CD4-positive, CD25-positive, alpha-beta regulatory T cell (primary cell): Measurements from ENCODE around the gene SOCS4. TPM values are rescaled to one million over a fixed set of nuclear protein-coding genes. Genes with fewer than 3 reads are reported as not detected.

Experiments used
- ATAC-seq, 2 donors: fragments of 150-1000 bp; cut with Tn5 transposase; one replicate each; pipeline ENCODE4 v1.10.0; 2021; ENCODE audit warnings: low read depth in 2 of 2, moderate number of reproducible peaks in 2 of 2, moderate library complexity in 1 of 2
- DNase-seq, 3 donors: peaks; one replicate each; pipeline versions ENCODE4 v3.0.0 to v3.0.0-alpha.2; 2012 to 2022; ENCODE audit warnings: mixed read lengths in 1 of 3
- H3K27ac ChIP-seq: one replicate; pipeline ENCODE4 v1.7.0; 2013; ENCODE audit warnings: mild to moderate bottlenecking, low read length; ENCODE audit not compliant: insufficient read depth, poor library complexity, severe bottlenecking
- H3K27me3 ChIP-seq: one replicate; pipeline ENCODE4 v1.7.0; 2013; ENCODE audit warnings: low read length; ENCODE audit not compliant: control insufficient read depth, insufficient read depth
- H3K36me3 ChIP-seq: one replicate; pipeline ENCODE4 v1.7.0; 2013; ENCODE audit warnings: mild to moderate bottlenecking, low read length, moderate library complexity; ENCODE audit not compliant: control insufficient read depth, insufficient read depth
- H3K4me1 ChIP-seq: 2 replicates; pipeline ENCODE4 v1.7.0; 2013; ENCODE audit warnings: mild to moderate bottlenecking, low read length; ENCODE audit not compliant: insufficient read depth, control insufficient read depth, poor library complexity, severe bottlenecking
- H3K4me3 ChIP-seq: one replicate; pipeline ENCODE4 v1.7.0; 2013; ENCODE audit warnings: low read depth, mild to moderate bottlenecking, low read length, moderate library complexity
- H3K9me3 ChIP-seq, 2 experiments: 1 replicate in 1 of 2; 2 replicates in 1 of 2; pipeline ENCODE4 v1.7.0; 2013; ENCODE audit warnings: low read length in 2 of 2, mild to moderate bottlenecking in 1 of 2, moderate library complexity in 1 of 2; ENCODE audit not compliant: control insufficient read depth in 2 of 2
- H3K27ac Mint-ChIP-seq, 3 donors: one replicate each; pipeline ENCODE4 v1.8.0; 2020 to 2022; ENCODE audit warnings: mild to moderate bottlenecking in 3 of 3, mixed read lengths in 3 of 3, moderate library complexity in 2 of 3
- H3K27me3 Mint-ChIP-seq: one replicate; pipeline ENCODE4 v1.8.0; 2022; ENCODE audit warnings: mild to moderate bottlenecking, mixed read lengths
- H3K36me3 Mint-ChIP-seq: one replicate; pipeline ENCODE4 v1.8.0; 2020; ENCODE audit warnings: mixed read lengths
- H3K4me1 Mint-ChIP-seq, 4 donors: one replicate each; pipeline ENCODE4 v1.8.0; 2020 to 2022; ENCODE audit warnings: mixed read lengths in 4 of 4, mild to moderate bottlenecking in 1 of 4
- H3K4me3 Mint-ChIP-seq, 4 donors: one replicate each; pipeline ENCODE4 v1.8.0; 2020 to 2022; ENCODE audit warnings: mild to moderate bottlenecking in 4 of 4, mixed read lengths in 4 of 4, moderate library complexity in 3 of 4
- H3K9me3 Mint-ChIP-seq, 7 donors: one replicate each; pipeline ENCODE4 v1.8.0; 2020 to 2022; ENCODE audit warnings: mixed read lengths in 7 of 7, mild to moderate bottlenecking in 3 of 7, moderate library complexity in 2 of 7
- polyA plus RNA-seq, 4 donors: library from polyadenylated mRNA; unstranded; fragments of 300-500 nt; fragmentation: Illumina TruSeq; gene quantifications; one replicate each; pipeline ENCODE4 v1.2.3, GENCODE V29; 2021
- total RNA-seq: library from RNA; stranded (reverse); gene quantifications from one replicate; pipeline ENCODE4 v1.2.3, GENCODE V29; 2022

The SOCS4 gene
- total and polyA plus RNA-seq, 5 donors from 2014 or later, result 2.5 to 28.5 (median 2.9) TPM

DNA sequence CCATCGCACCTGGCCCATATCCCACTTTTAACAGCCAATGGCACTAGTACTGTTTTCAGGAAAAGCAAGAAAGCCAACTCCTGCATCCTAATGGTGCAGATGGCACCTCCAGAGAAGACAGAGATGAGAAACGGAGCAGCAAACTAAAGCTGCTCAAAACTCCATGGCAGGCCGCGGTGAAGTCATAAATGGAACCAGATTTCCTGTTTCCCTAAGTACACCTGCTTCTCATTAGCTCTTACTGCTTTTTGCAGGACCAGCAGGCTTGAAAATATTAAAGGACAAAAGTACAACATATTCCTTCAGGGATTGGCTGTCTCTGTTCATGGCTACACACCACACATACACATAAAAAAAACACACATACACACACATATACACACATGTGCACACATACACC, 65.3 kb downstream of the SOCS4 start:
- no peak overlapping the region for H3K27ac ChIP-seq
- H3K4me3 Mint-ChIP-seq, result no peak overlapping the region
- peak overlapping the region in 1 of 3 donors; percentile 18 for H3K27ac Mint-ChIP-seq
- H3K36me3 ChIP-seq, result no peaks in the 10 kb centered on the region
- DNase-seq, result no peak
- peaks cover 2% of the 10 kb centered on the region for H3K4me1 ChIP-seq
- no peaks in the 10 kb centered on the region for H3K9me3 ChIP-seq
- H3K27me3 ChIP-seq, result no peaks in the 10 kb centered on the region
- peaks cover 12 to 27% (median 18%) of the 10 kb centered on the region in 4 donors for H3K4me1 Mint-ChIP-seq
- no peak overlapping the region for H3K4me3 ChIP-seq
- H3K36me3 Mint-ChIP-seq, result no peaks in the 10 kb centered on the region
- H3K27me3 Mint-ChIP-seq, result no peaks in the 10 kb centered on the region
- ATAC-seq, result no peak
- H3K9me3 Mint-ChIP-seq, result no peaks in the 10 kb centered on the region

DNA sequence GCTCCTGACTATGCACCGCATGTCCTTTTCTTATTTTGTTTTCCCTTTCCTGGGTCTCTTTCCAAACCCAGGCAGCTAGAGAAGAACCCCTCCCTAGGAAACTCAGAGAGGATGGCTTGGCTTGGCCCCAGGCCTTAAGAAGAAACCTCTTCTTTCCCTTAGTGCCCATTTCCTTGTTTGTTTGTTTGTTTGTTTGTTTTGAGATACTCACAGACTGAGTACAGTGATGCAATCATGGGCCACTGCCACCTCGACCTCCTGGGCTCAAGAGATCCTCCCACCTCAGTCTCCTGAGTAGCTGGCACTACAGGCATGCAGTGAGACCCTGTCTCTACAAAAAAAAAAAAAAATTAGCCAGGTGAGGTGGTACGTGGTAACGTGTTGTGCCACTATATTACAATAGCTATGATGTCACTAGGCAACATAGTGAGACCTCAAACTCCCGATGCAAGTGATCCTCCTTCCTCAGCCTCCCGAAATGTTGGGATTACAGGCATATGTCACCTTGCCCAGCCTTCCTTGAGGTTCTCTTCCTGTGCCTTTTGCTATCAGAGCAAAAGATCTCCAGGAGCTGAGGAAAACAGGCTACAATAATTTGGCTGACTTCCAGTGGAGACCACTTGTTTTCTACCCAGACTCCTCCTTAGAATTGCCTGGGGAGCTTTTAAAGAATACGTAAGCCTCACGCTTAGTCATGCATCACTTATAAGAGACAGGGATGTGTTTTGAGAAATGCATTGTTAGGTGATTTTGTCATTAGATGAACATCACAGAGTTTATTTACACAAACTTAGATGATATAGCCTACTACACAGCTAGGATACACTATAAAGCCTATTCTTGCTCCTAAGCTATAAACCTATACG, 67.5 kb downstream of the SOCS4 start:
- no peaks in the 10 kb centered on the region for H3K27me3 Mint-ChIP-seq
- no peak for ATAC-seq
- no peak overlapping the region for H3K4me3 ChIP-seq

GRCh38 chr14:55097881-55098560, 71.0 kb downstream of the SOCS4 start:
- H3K27me3 ChIP-seq, result no peaks in the 10 kb centered on the region
- Mint-ChIP-seq H3K36me3 (no peaks in the 10 kb centered on the region), H3K4me1 (peaks cover 24 to 58% (median 43%) of the 10 kb centered on the region in 4 donors), H3K27ac (peak overlapping the region; percentile 90 to 98 (median 92)), H3K4me3 (peak overlapping the region; percentile 0 to 80 (median 54)), H3K27me3 (no peaks in the 10 kb centered on the region), H3K9me3 (no peaks in the 10 kb centered on the region)
- ATAC-seq, result peak; percentile 40 to 41
- no peaks in the 10 kb centered on the region for H3K9me3 ChIP-seq
- peak overlapping the region; percentile 81 for H3K4me3 ChIP-seq
- H3K36me3 ChIP-seq, result no peaks in the 10 kb centered on the region
- H3K4me1 ChIP-seq, result peaks cover 36% of the 10 kb centered on the region
- H3K27ac ChIP-seq, result peak overlapping the region; percentile 73
- peak; percentile 38 to 90 (median 50) for DNase-seq

More for the DNA sequence above, 67.5 kb downstream of the SOCS4 start:
- H3K9me3 ChIP-seq, result no peaks in the 10 kb centered on the region
- Mint-ChIP-seq H3K9me3 (no peaks in the 10 kb centered on the region), H3K36me3 (no peaks in the 10 kb centered on the region), H3K4me1 (peaks cover 15 to 41% (median 31%) of the 10 kb centered on the region in 4 donors), H3K27ac (no peak overlapping the region), H3K4me3 (no peak overlapping the region)
- H3K27me3 ChIP-seq, result no peaks in the 10 kb centered on the region
- no peaks in the 10 kb centered on the region for H3K36me3 ChIP-seq
- no peak for DNase-seq
- peaks cover 15% of the 10 kb centered on the region for H3K4me1 ChIP-seq
- H3K27ac ChIP-seq, result no peak overlapping the region

- Histone ChIP-seq H3K4me3 (peak overlapping the region; percentile 81), H3K4me1 (peaks cover 41% of the 10 kb centered on the region), H3K36me3 (no peaks in the 10 kb centered on the region), H3K9me3 (no peaks in the 10 kb centered on the region), H3K27ac (peak overlapping the region; percentile 73), H3K27me3 (no peaks in the 10 kb centered on the region)
- Mint-ChIP-seq H3K9me3 (no peaks in the 10 kb centered on the region), H3K27ac (peak overlapping the region; percentile 90 to 98 (median 92)), H3K4me3 (peak overlapping the region; percentile 0 to 80 (median 54)), H3K27me3 (no peaks in the 10 kb centered on the region), H3K36me3 (no peaks in the 10 kb centered on the region), H3K4me1 (peaks cover 30 to 61% (median 46%) of the 10 kb centered on the region in 4 donors)
- no peak for ATAC-seq
- no peak for DNase-seq
Measured at GRCh38 chr14:55098561-55098898, 71.5 kb downstream of the SOCS4 start.

Other genes starting within 250 kb of the SOCS4 start
- 53.9 TPM for gene GCH1, start 124.4 kb upstream of the SOCS4 start, total RNA-seq
- gene GCH1, start 124.4 kb upstream of the SOCS4 start, polyA plus RNA-seq, result 10 to 100 TPM; 41.8 to 63.0 (median 45.8) TPM
- 4.7 TPM for gene WDHD1, start 137 bp upstream of the SOCS4 start, total RNA-seq
- 1 to 10 TPM; 1.7 to 3.3 (median 3.0) TPM for gene WDHD1, start 137 bp upstream of the SOCS4 start, polyA plus RNA-seq
- 193 TPM for gene MAPK1IP1L, start 24.4 kb downstream of the SOCS4 start, total RNA-seq
- 100 to 1,000 TPM in 2 of 4 donors, 10 to 100 TPM in 2; 97.1 to 129 (median 101) TPM for gene MAPK1IP1L, start 24.4 kb downstream of the SOCS4 start, polyA plus RNA-seq
- gene LGALS3, start 102.0 kb downstream of the SOCS4 start, total RNA-seq, result 58.6 TPM
- 100 to 1,000 TPM; 163 to 313 (median 194) TPM for gene LGALS3, start 102.0 kb downstream of the SOCS4 start, polyA plus RNA-seq
- 0.67 TPM for gene DLGAP5, start 164.3 kb downstream of the SOCS4 start, total RNA-seq
- 1 to 10 TPM; 1.2 to 4.1 (median 2.1) TPM for gene DLGAP5, start 164.3 kb downstream of the SOCS4 start, polyA plus RNA-seq
- 32.4 TPM for gene FBXO34, start 244.2 kb downstream of the SOCS4 start, total RNA-seq
- gene FBXO34, start 244.2 kb downstream of the SOCS4 start, polyA plus RNA-seq, result 10 to 100 TPM; 28.8 to 41.6 (median 33.4) TPM